Neural cell (in vitro differentiated cells): Measurements from ENCODE around the gene SEMG2.

Experiments used
- CTCF ChIP-seq: fragments of 450-650 bp; IDR thresholded peaks from 2 replicates; pipeline ENCODE4 v1.5.1; 2014; ENCODE audit warnings: antibody characterized with exemption, mild to moderate bottlenecking, moderate library complexity; ENCODE audit not compliant: poor library complexity, severe bottlenecking
- EP300 ChIP-seq: fragments of 450-650 bp; conservative IDR thresholded peaks from 2 replicates; pipeline ENCODE4 v1.6.1; 2014; ENCODE audit warnings: antibody characterized with exemption, mild to moderate bottlenecking, moderate library complexity; ENCODE audit not compliant: poor library complexity, severe bottlenecking
- EZH2 ChIP-seq: fragments of 200-600, 300-800 bp; shearing (Covaris generic), sonication (generic); IDR thresholded peaks from 2 replicates; pipeline ENCODE4 v1.6.1; 2014; ENCODE audit warnings: antibody characterized with exemption, low read length, borderline replicate concordance, mild to moderate bottlenecking; ENCODE audit not compliant: insufficient read depth, poor library complexity, severe bottlenecking
- MXI1 ChIP-seq: fragments of 450-650 bp; conservative IDR thresholded peaks from 2 replicates; pipeline ENCODE4 v1.6.1; 2014; ENCODE audit warnings: antibody characterized with exemption, mild to moderate bottlenecking; ENCODE audit not compliant: poor library complexity, severe bottlenecking
- POLR2AphosphoS5 ChIP-seq: IDR thresholded peaks from 2 replicates; pipeline ENCODE4 v1.6.1; 2012
- REST ChIP-seq: IDR thresholded peaks from 2 replicates; pipeline ENCODE4 v1.6.1; 2012; ENCODE audit warnings: borderline replicate concordance
- SMC3 ChIP-seq: fragments of 450-650 bp; conservative IDR thresholded peaks from 2 replicates; pipeline ENCODE4 v1.6.1; 2014; ENCODE audit warnings: antibody characterized with exemption, mild to moderate bottlenecking, moderate library complexity; ENCODE audit not compliant: poor library complexity
- TAF1 ChIP-seq: IDR thresholded peaks from 2 replicates; pipeline ENCODE4 v1.6.1; 2012; ENCODE audit warnings: low read depth

- TF ChIP-seq POLR2AphosphoS5 (no peak), EZH2 (no peak), CTCF (no peak), MXI1 (no peak), REST (no peak), TAF1 (no peak), EP300 (no peak), SMC3 (no peak)
Observed at GRCh38 chr20:45269754-45270270, 48.6 kb downstream of the SEMG2 start.
